ENCODE results near the gene RYR3.

Gene RYR3

GRCh38 chr15:33454996-33455395, 144.2 kb downstream of the RYR3 start:
- no peak for TF ChIP-seq POLR2A (IDR thresholded peaks at IDR 0.05; ENCODE audit: low read depth, low read length)
- no peak for TF ChIP-seq TAF1 (IDR thresholded peaks at IDR 0.05; ENCODE audit: borderline replicate concordance, low read depth, low read length)
- no peak for TF ChIP-seq POLR2AphosphoS5 (IDR thresholded peaks at IDR 0.05; ENCODE audit: low read depth, low read length)
- FAIRE-seq (no peak), DNase-seq (ENCODE audit: insufficient read length) (no peak)

- DNase-seq (ENCODE audit: insufficient read length) (no peak), FAIRE-seq (no peak)
- TF ChIP-seq POLR2A (IDR thresholded peaks at IDR 0.05; ENCODE audit: low read depth, low read length) (no peak), TAF1 (IDR thresholded peaks at IDR 0.05; ENCODE audit: borderline replicate concordance, low read depth, low read length) (no peak), POLR2AphosphoS5 (IDR thresholded peaks at IDR 0.05; ENCODE audit: low read depth, low read length) (no peak)
Observed at GRCh38 chr15:33458421-33458820, 147.7 kb downstream of the RYR3 start.

- DNase-seq (ENCODE audit: insufficient read length) (no peak), FAIRE-seq (no peak)
- TF ChIP-seq TAF1 (IDR thresholded peaks at IDR 0.05; ENCODE audit: borderline replicate concordance, low read depth, low read length): no peak
- no peak for TF ChIP-seq POLR2A (IDR thresholded peaks at IDR 0.05; ENCODE audit: low read depth, low read length)
- no peak for TF ChIP-seq POLR2AphosphoS5 (IDR thresholded peaks at IDR 0.05; ENCODE audit: low read depth, low read length)
Observed at GRCh38 chr15:33460166-33460805, 149.5 kb downstream of the RYR3 start.

- FAIRE-seq (no peak), DNase-seq (ENCODE audit: insufficient read length) (no peak)
- TF ChIP-seq POLR2A (IDR thresholded peaks at IDR 0.05; ENCODE audit: low read depth, low read length) (no peak), TAF1 (IDR thresholded peaks at IDR 0.05; ENCODE audit: borderline replicate concordance, low read depth, low read length) (no peak), POLR2AphosphoS5 (IDR thresholded peaks at IDR 0.05; ENCODE audit: low read depth, low read length) (no peak)
Observed at GRCh38 chr15:33461671-33462070, 150.9 kb downstream of the RYR3 start.

- no peak for TF ChIP-seq POLR2AphosphoS5 (IDR thresholded peaks at IDR 0.05; ENCODE audit: low read depth, low read length)
- TF ChIP-seq POLR2A (IDR thresholded peaks at IDR 0.05; ENCODE audit: low read depth, low read length): no peak
- no peak for TF ChIP-seq TAF1 (IDR thresholded peaks at IDR 0.05; ENCODE audit: borderline replicate concordance, low read depth, low read length)
- DNase-seq (ENCODE audit: insufficient read length): no peak
- FAIRE-seq: no peak
Observed at GRCh38 chr15:33467146-33467815, 156.5 kb downstream of the RYR3 start.

DNA sequence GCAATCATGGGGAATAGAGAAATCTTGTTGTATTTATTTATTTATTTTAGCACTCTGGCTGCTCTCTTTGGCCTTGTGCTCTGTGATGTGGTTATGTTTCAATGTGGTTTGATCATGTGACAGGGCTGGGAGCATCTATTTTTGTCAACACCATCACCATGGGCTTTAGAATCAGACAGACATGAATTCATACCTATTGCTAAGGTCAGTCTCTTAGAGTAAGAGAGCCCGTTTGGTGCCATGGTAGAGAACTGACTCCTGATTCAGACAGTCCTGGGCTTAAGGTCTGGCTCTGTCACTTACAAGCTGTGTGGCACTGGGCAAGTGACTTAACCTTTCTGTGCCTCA, 157.0 kb downstream of the RYR3 start:
- DNase-seq (ENCODE audit: insufficient read length) (no peak), FAIRE-seq (no peak)
- TF ChIP-seq POLR2AphosphoS5 (IDR thresholded peaks at IDR 0.05; ENCODE audit: low read depth, low read length) (no peak), TAF1 (IDR thresholded peaks at IDR 0.05; ENCODE audit: borderline replicate concordance, low read depth, low read length) (no peak), POLR2A (IDR thresholded peaks at IDR 0.05; ENCODE audit: low read depth, low read length) (no peak)

GRCh38 chr15:33468740-33469139, 158.0 kb downstream of the RYR3 start:
- no peak for TF ChIP-seq POLR2A (IDR thresholded peaks at IDR 0.05; ENCODE audit: low read depth, low read length)
- TF ChIP-seq TAF1 (IDR thresholded peaks at IDR 0.05; ENCODE audit: borderline replicate concordance, low read depth, low read length): no peak
- no peak for TF ChIP-seq POLR2AphosphoS5 (IDR thresholded peaks at IDR 0.05; ENCODE audit: low read depth, low read length)
- FAIRE-seq (no peak), DNase-seq (ENCODE audit: insufficient read length) (no peak)

- TF ChIP-seq POLR2AphosphoS5 (IDR thresholded peaks at IDR 0.05; ENCODE audit: low read depth, low read length): no peak
- no peak for TF ChIP-seq TAF1 (IDR thresholded peaks at IDR 0.05; ENCODE audit: borderline replicate concordance, low read depth, low read length)
- TF ChIP-seq POLR2A (IDR thresholded peaks at IDR 0.05; ENCODE audit: low read depth, low read length): no peak
- FAIRE-seq: no peak
Observed at GRCh38 chr15:33473005-33473404, 162.2 kb downstream of the RYR3 start.

GRCh38 chr15:33473714-33474113, 162.9 kb downstream of the RYR3 start:
- TF ChIP-seq POLR2A (IDR thresholded peaks at IDR 0.05; ENCODE audit: low read depth, low read length): no peak
- no peak for TF ChIP-seq POLR2AphosphoS5 (IDR thresholded peaks at IDR 0.05; ENCODE audit: low read depth, low read length)
- no peak for TF ChIP-seq TAF1 (IDR thresholded peaks at IDR 0.05; ENCODE audit: borderline replicate concordance, low read depth, low read length)
- no peak for FAIRE-seq
- DNase-seq (ENCODE audit: insufficient read length): no peak

More at GRCh38 chr15:33473005-33473404, 162.2 kb downstream of the RYR3 start:
- DNase-seq (ENCODE audit: insufficient read length): no peak

DNA sequence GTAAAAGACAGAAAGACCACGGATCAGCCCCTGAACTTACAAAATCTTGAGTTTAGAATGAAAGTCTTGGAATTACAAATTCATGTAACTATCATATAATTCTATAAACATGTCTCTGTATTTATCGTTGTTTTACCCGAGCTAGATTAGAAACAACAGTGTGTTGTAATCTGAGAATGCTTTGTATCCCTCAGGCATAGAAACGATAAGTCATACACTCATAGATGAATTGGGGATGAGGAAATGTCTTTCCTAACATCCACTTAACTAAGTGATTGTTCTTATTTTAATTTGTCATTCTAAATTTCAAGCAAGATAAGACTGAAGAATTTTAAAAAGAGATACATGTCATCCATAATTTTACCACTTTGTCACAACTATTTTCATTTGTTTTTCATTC, 165.3 kb downstream of the RYR3 start:
- no peak for DNase-seq (ENCODE audit: insufficient read length)
- FAIRE-seq: no peak
- no peak for TF ChIP-seq POLR2AphosphoS5 (IDR thresholded peaks at IDR 0.05; ENCODE audit: low read depth, low read length)
- TF ChIP-seq POLR2A (IDR thresholded peaks at IDR 0.05; ENCODE audit: low read depth, low read length): no peak
- no peak for TF ChIP-seq TAF1 (IDR thresholded peaks at IDR 0.05; ENCODE audit: borderline replicate concordance, low read depth, low read length)

DNA sequence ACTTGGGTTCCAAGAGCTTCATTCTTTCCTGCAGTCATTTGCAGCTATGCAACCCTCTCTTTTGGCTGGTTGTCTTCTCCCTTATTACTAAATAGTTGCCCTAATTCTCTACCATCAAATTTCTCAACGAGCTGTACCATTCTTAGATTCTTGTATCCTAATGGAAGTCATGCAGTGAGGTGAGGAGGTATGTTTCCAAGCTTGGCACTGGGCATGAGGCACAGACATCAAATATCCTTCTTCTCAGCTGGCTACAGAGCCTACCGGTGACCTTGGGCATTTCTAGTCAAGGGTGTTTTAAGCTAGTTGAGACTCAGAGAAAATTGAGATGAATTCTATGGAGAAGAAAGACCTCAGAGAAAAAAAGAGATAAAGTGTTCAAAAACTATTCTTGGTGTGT, 166.1 kb downstream of the RYR3 start:
- no peak for FAIRE-seq
- DNase-seq (ENCODE audit: insufficient read length): no peak
- TF ChIP-seq POLR2A (IDR thresholded peaks at IDR 0.05; ENCODE audit: low read depth, low read length) (no peak), POLR2AphosphoS5 (IDR thresholded peaks at IDR 0.05; ENCODE audit: low read depth, low read length) (no peak), TAF1 (IDR thresholded peaks at IDR 0.05; ENCODE audit: borderline replicate concordance, low read depth, low read length) (no peak)

- FAIRE-seq: no peak
- no peak for DNase-seq (ENCODE audit: insufficient read length)
- TF ChIP-seq TAF1 (IDR thresholded peaks at IDR 0.05; ENCODE audit: borderline replicate concordance, low read depth, low read length) (no peak), POLR2AphosphoS5 (IDR thresholded peaks at IDR 0.05; ENCODE audit: low read depth, low read length) (no peak), POLR2A (IDR thresholded peaks at IDR 0.05; ENCODE audit: low read depth, low read length) (no peak)
Observed at GRCh38 chr15:33489335-33489734, 178.6 kb downstream of the RYR3 start.
